ENCODE data around the gene DDX1. TPM values are rescaled to one million over a fixed set of nuclear protein-coding genes. Genes with fewer than 3 reads are reported as not detected.

DDX1 gene
- polyA plus RNA-seq, 3 donors, result 14.1 to 35.4 (median 30.1) TPM

GRCh38 chr2:15544227-15544626 is 47.4 kb upstream of the DDX1 start:
- no peak overlapping the region for H2AFZ ChIP-seq (ENCODE audit: insufficient read depth, low read depth, low read length, poor library complexity, severe bottlenecking)
- H3K27ac Mint-ChIP-seq, result no peak overlapping the region
- DNase-seq, result no peak
- H3K36me3 ChIP-seq (replicated peaks in 1 of 2; ENCODE audit: control insufficient read depth in 1 of 2, insufficient read depth in 2 of 2, low read length in 2 of 2), result peaks cover 7 to 29% of the 10 kb centered on the region in 2 donors
- intact Hi-C loops (cut with micrococcal nuclease), result no loop called here
- H3K9me3 ChIP-seq (replicated peaks in 1 of 2; ENCODE audit: control insufficient read depth in 1 of 2, insufficient read depth in 1 of 2, low read length in 2 of 2), result no peaks in the 10 kb centered on the region
- no peak overlapping the region for H3K27ac ChIP-seq (ENCODE audit: low read depth in 1 of 2, low read length in 2 of 2)
- H3K27me3 Mint-ChIP-seq (ENCODE audit: low read depth in 3 of 3), result no peaks in the 10 kb centered on the region
- no peak overlapping the region for H3K4me3 Mint-ChIP-seq
- TF ChIP-seq, protein P1, sequence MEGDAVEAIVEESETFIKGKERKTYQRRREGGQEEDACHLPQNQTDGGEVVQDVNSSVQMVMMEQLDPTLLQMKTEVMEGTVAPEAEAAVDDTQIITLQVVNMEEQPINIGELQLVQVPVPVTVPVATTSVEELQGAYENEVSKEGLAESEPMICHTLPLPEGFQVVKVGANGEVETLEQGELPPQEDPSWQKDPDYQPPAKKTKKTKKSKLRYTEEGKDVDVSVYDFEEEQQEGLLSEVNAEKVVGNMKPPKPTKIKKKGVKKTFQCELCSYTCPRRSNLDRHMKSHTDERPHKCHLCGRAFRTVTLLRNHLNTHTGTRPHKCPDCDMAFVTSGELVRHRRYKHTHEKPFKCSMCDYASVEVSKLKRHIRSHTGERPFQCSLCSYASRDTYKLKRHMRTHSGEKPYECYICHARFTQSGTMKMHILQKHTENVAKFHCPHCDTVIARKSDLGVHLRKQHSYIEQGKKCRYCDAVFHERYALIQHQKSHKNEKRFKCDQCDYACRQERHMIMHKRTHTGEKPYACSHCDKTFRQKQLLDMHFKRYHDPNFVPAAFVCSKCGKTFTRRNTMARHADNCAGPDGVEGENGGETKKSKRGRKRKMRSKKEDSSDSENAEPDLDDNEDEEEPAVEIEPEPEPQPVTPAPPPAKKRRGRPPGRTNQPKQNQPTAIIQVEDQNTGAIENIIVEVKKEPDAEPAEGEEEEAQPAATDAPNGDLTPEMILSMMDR (IDR thresholded peaks at IDR 0.05), result no peak
- no peaks in the 10 kb centered on the region for H3K4me1 ChIP-seq (ENCODE audit: control insufficient read depth in 1 of 2, insufficient read depth in 2 of 2, low read length in 2 of 2)
- H3K36me3 Mint-ChIP-seq, result peaks cover 22 to 25% of the 10 kb centered on the region in 2 donors
- H3K79me2 ChIP-seq (ENCODE audit: insufficient read depth, low read length), result no peaks in the 10 kb centered on the region
- no peaks in the 10 kb centered on the region for H3K27me3 ChIP-seq (ENCODE audit: control insufficient read depth in 2 of 2, insufficient read depth in 2 of 2, low read length in 2 of 2)
- H4K20me1 ChIP-seq (ENCODE audit: insufficient read depth, low read length), result no peaks in the 10 kb centered on the region
- H3K4me3 ChIP-seq (replicated peaks in 1 of 3; ENCODE audit: low read depth in 2 of 3, low read length in 3 of 3), result no peak overlapping the region
- no peak overlapping the region for H3K9ac ChIP-seq (ENCODE audit: insufficient read depth, low read length, poor library complexity, severe bottlenecking)
- H3K4me2 ChIP-seq (replicated peaks; ENCODE audit: extremely low read depth, low read length, poor library complexity, severe bottlenecking), result no peak overlapping the region
- H3K9me3 Mint-ChIP-seq, result peaks cover 0 to 8% (median 0%) of the 10 kb centered on the region in 7 donors
- WGBS (ENCODE audit: insufficient coverage), result no CpG with 5 or more reads among the region's 2 CpGs
- peaks cover 10% of the 10 kb centered on the region for H3K4me1 Mint-ChIP-seq

DNA sequence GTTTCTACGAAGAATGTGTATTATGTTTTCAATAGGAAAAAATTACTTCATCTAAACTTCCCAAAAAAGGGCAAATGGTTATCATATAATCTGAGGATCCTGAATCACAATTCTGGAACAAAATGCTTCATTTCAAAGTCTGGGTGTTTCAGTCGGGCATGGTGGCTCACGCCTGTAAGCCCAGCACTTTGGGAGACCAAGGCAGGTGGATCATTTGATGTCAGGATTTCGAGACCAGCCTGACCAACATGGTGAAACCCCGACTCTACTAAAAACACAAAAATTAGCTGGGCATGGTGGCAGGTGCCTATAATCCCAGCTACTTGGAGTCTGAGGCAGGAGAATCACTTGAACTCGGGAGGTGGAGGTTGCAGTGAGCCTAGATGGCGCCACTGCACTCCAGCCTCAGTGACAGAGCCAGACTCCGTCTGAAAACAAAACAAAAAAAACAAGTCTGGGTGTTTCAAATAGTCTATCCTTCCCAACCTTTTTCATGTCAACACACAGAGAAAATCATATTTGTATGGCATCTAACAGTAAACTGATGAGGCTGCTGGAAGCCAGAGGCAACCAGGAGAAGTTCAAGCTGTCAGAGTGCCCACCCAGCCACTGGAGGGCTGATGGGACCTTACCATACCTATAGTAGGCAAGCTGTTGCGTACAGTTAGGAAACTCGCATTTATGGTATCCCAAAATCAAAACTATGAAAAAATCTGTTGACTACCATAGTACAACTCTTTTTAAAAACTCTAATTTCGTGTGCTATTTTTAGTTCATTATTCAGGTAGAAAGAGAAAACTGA is 45.2 kb upstream of the DDX1 start:
- Mint-ChIP-seq H3K27ac (peak overlapping the region in 2 of 7 donors; percentile 16 to 41), H3K4me1 (no peaks in the 10 kb centered on the region), H3K9me3 (peaks cover 0 to 8% (median 0%) of the 10 kb centered on the region in 7 donors), H3K27me3 (ENCODE audit: low read depth in 3 of 3) (no peaks in the 10 kb centered on the region), H3K4me3 (no peak overlapping the region), H3K36me3 (peaks cover 31% of the 10 kb centered on the region in 2 donors)
- Histone ChIP-seq H3K27ac (ENCODE audit: low read depth in 1 of 2, low read length in 2 of 2) (no peak overlapping the region), H4K20me1 (ENCODE audit: insufficient read depth, low read length) (no peaks in the 10 kb centered on the region), H3K4me2 (replicated peaks; ENCODE audit: extremely low read depth, low read length, poor library complexity, severe bottlenecking) (no peak overlapping the region), H3K9ac (ENCODE audit: insufficient read depth, low read length, poor library complexity, severe bottlenecking) (no peak overlapping the region), H3K79me2 (ENCODE audit: insufficient read depth, low read length) (no peaks in the 10 kb centered on the region), H3K9me3 (replicated peaks in 1 of 2; ENCODE audit: control insufficient read depth in 1 of 2, insufficient read depth in 1 of 2, low read length in 2 of 2) (no peaks in the 10 kb centered on the region), H3K4me1 (ENCODE audit: control insufficient read depth in 1 of 2, insufficient read depth in 2 of 2, low read length in 2 of 2) (no peaks in the 10 kb centered on the region), H2AFZ (ENCODE audit: insufficient read depth, low read depth, low read length, poor library complexity, severe bottlenecking) (no peak overlapping the region), H3K27me3 (ENCODE audit: control insufficient read depth in 2 of 2, insufficient read depth in 2 of 2, low read length in 2 of 2) (no peaks in the 10 kb centered on the region), H3K4me3 (replicated peaks in 1 of 3; ENCODE audit: low read depth in 2 of 3, low read length in 3 of 3) (no peak overlapping the region), H3K36me3 (replicated peaks in 1 of 2; ENCODE audit: control insufficient read depth in 1 of 2, insufficient read depth in 2 of 2, low read length in 2 of 2) (peaks cover 13 to 43% of the 10 kb centered on the region in 2 donors)
- intact Hi-C loops (cut with micrococcal nuclease), result no loop called here
- TF ChIP-seq, protein P1 (IDR thresholded peaks at IDR 0.05), result no peak
- no peak for DNase-seq
- 97% methylated on average over 6 of the region's 11 CpGs for WGBS (ENCODE audit: insufficient coverage)
